Measurements from ENCODE around the gene NOTCH2NLA.
"Not testable (repeated sequence)": the region's sequence is repeated elsewhere in the genome, so short reads cannot be mapped to it uniquely, and the experiment has no call there.

Gene NOTCH2NLA

GRCh38 chr1:146167740-146168139 lies 61.1 kb downstream of the NOTCH2NLA start:
- in situ Hi-C loops (cut with MboI; ENCODE audit: low sequenced_read_pairs): not testable (repeated sequence)

GRCh38 chr1:146167273-146167672 lies 61.5 kb downstream of the NOTCH2NLA start:
- in situ Hi-C loops (cut with MboI; ENCODE audit: low sequenced_read_pairs): not testable (repeated sequence)

- in situ Hi-C loops (cut with MboI; ENCODE audit: low sequenced_read_pairs): not testable (repeated sequence)
These were observed 84.4 kb downstream of the NOTCH2NLA start, which contains the start of gene NBPF10 for GRCh38 chr1:146144465-146144864. NBPF10 (minus strand) TSS chr1:146144804; CDS start chr1:146144769, 35 bp downstream.

Measured in HL-60/S4 treated with retinoic acid at 250 ng/mL for 4 days and 3 days (cell line).